Measurements from ENCODE around the gene CCR4. TPM values are rescaled to one million over a fixed set of nuclear protein-coding genes. Genes with fewer than 3 reads are reported as not detected.

CCR4 gene
- total RNA-seq, 4 donors from 2014 or later = 0.13 to 0.88 TPM; not detected in 2

GRCh38 chr3:32952369-32953077 is 1.1 kb downstream of the CCR4 start:
- Histone ChIP-seq H3K9me3 (no peaks in the 10 kb centered on the region), H3K36me3 (no peaks in the 10 kb centered on the region), H3K27me3 (no peaks in the 10 kb centered on the region), H3K27ac (no peak overlapping the region), H3K4me3 (replicated peaks in 1 of 3) (no peak overlapping the region), H3K4me1 (no peaks in the 10 kb centered on the region)
- DNase-seq = no peak
- no peak for TF ChIP-seq CTCF (IDR thresholded peaks at IDR 0.05)
- no peak for TF ChIP-seq POLR2A (IDR thresholded peaks at IDR 0.05)
- WGBS, 2 donors = 86 to 93% methylated on average over 11 of the region's 11 CpGs
- intact Hi-C loops (cut with DNase I) = loop anchor here (10.0 kb wide), 1 partner anchor 102 kb away; no protein-coding TSS in a partner anchor

- no peak for DNase-seq
- no peaks in the 10 kb centered on the region for H3K4me1 ChIP-seq
- TF ChIP-seq CTCF (IDR thresholded peaks at IDR 0.05) = no peak
- TF ChIP-seq POLR2A (IDR thresholded peaks at IDR 0.05) = no peak
- WGBS, 2 donors = 90 to 93% methylated on average over 1 of the region's 1 CpG
- no peak overlapping the region for H3K27ac ChIP-seq
- intact Hi-C loops (cut with DNase I) = loop anchor here (10.0 kb wide), 1 partner anchor 100 kb away; no protein-coding TSS in a partner anchor
- H3K36me3 ChIP-seq = no peaks in the 10 kb centered on the region
- H3K4me3 ChIP-seq (replicated peaks in 1 of 3) = no peak overlapping the region
- H3K9me3 ChIP-seq = no peaks in the 10 kb centered on the region
- H3K27me3 ChIP-seq = no peaks in the 10 kb centered on the region
Observed at GRCh38 chr3:32954506-32954905, 3.1 kb downstream of the CCR4 start.

DNA sequence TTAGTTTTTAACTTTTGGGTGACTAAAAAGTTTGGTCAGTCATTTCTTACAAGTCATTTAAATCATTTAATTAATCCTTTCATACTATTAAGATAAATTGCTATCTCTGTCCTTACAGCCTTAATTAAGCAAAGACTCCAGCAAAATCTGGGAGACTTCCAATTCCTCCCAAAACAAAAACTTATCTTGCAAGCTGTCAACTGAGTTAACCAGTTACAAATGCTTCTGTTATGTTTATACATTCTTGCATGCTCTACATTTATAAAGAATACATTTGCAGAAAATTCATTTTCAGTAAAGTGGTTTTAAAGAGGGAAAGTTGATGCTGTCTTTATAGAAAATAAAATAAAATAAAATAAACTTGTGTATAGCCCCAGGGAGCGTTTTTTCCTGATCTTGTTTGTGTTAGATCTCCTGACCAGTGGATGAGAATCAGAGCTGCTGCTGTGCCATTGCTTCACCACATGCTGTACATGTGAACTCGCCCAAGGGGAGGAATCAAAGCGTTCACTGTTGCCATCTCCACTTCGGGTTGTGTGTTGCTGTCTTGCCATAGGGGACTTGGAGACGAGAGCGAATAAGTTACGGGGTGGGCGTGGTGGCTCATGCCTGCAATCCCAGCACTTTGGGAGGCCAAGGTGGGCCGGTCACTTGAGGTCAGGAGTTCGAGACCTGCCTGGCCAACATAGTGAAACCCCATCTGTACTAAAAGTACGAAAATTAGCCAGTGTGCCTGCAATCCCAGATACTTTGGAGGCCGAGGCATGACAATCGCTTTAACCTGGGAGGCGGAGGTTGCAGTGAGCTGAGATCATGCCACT is 5.5 kb downstream of the CCR4 start:
- H3K4me3 ChIP-seq (replicated peaks in 1 of 3) = no peak overlapping the region
- 87 to 89% methylated on average over 14 of the region's 14 CpGs for WGBS, 2 donors
- no peaks in the 10 kb centered on the region for H3K27me3 ChIP-seq
- no peaks in the 10 kb centered on the region for H3K4me1 ChIP-seq
- no peak for TF ChIP-seq POLR2A (IDR thresholded peaks at IDR 0.05)
- TF ChIP-seq CTCF (IDR thresholded peaks at IDR 0.05) = no peak
- no peaks in the 10 kb centered on the region for H3K36me3 ChIP-seq
- H3K9me3 ChIP-seq = no peaks in the 10 kb centered on the region
- intact Hi-C loops (cut with DNase I) = loop anchor here (10.0 kb wide), 1 partner anchor 98 kb away; no protein-coding TSS in a partner anchor
- no peak for DNase-seq
- H3K27ac ChIP-seq = no peak overlapping the region

DNA sequence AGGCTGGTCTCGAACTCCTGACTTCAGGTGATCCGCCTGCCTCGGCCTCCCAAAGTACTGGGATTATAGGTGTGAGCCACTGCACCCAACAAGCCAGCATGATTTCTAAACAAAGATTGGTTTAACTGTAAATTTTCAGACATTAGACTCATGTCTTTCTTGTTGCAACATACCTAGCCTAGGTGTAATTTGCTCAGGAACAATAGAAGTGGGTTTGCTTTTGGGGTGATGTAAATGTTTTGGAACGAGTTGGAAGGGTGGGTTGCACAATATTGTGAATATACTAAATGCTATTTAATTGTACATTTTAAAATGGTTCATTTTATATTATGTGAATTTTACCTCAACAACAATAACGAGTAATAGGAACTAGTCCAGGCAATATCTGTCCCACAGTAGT is 7.1 kb downstream of the CCR4 start:
- Histone ChIP-seq H3K4me3 (replicated peaks in 1 of 3) (no peak overlapping the region), H3K4me1 (no peaks in the 10 kb centered on the region), H3K27ac (no peak overlapping the region), H3K27me3 (no peaks in the 10 kb centered on the region), H3K36me3 (no peaks in the 10 kb centered on the region), H3K9me3 (no peaks in the 10 kb centered on the region)
- intact Hi-C loops (cut with DNase I) = loop anchor here (10.0 kb wide), 1 partner anchor 96 kb away; no protein-coding TSS in a partner anchor
- TF ChIP-seq POLR2A (IDR thresholded peaks at IDR 0.05) (no peak), CTCF (IDR thresholded peaks at IDR 0.05) (no peak)
- WGBS, 2 donors = 84 to 95% methylated on average over 5 of the region's 5 CpGs
- no peak for DNase-seq

GRCh38 chr3:32959371-32959770 is 7.9 kb downstream of the CCR4 start:
- Histone ChIP-seq H3K4me3 (replicated peaks in 1 of 3) (no peak overlapping the region), H3K9me3 (no peaks in the 10 kb centered on the region), H3K27ac (no peak overlapping the region), H3K27me3 (no peaks in the 10 kb centered on the region), H3K4me1 (no peaks in the 10 kb centered on the region), H3K36me3 (no peaks in the 10 kb centered on the region)
- no peak for TF ChIP-seq POLR2A (IDR thresholded peaks at IDR 0.05)
- TF ChIP-seq CTCF (IDR thresholded peaks at IDR 0.05) = no peak
- intact Hi-C loops (cut with DNase I) = loop anchor here (10.0 kb wide), 1 partner anchor 95 kb away; no protein-coding TSS in a partner anchor
- 33 to 43% methylated on average over 3 of the region's 3 CpGs for WGBS, 2 donors
- no peak for DNase-seq

All from thyroid gland (tissue), 4 donors.